ENCODE measurements around the gene SPATA7.

The SPATA7 gene, protein sequence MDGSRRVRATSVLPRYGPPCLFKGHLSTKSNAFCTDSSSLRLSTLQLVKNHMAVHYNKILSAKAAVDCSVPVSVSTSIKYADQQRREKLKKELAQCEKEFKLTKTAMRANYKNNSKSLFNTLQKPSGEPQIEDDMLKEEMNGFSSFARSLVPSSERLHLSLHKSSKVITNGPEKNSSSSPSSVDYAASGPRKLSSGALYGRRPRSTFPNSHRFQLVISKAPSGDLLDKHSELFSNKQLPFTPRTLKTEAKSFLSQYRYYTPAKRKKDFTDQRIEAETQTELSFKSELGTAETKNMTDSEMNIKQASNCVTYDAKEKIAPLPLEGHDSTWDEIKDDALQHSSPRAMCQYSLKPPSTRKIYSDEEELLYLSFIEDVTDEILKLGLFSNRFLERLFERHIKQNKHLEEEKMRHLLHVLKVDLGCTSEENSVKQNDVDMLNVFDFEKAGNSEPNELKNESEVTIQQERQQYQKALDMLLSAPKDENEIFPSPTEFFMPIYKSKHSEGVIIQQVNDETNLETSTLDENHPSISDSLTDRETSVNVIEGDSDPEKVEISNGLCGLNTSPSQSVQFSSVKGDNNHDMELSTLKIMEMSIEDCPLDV

DNA sequence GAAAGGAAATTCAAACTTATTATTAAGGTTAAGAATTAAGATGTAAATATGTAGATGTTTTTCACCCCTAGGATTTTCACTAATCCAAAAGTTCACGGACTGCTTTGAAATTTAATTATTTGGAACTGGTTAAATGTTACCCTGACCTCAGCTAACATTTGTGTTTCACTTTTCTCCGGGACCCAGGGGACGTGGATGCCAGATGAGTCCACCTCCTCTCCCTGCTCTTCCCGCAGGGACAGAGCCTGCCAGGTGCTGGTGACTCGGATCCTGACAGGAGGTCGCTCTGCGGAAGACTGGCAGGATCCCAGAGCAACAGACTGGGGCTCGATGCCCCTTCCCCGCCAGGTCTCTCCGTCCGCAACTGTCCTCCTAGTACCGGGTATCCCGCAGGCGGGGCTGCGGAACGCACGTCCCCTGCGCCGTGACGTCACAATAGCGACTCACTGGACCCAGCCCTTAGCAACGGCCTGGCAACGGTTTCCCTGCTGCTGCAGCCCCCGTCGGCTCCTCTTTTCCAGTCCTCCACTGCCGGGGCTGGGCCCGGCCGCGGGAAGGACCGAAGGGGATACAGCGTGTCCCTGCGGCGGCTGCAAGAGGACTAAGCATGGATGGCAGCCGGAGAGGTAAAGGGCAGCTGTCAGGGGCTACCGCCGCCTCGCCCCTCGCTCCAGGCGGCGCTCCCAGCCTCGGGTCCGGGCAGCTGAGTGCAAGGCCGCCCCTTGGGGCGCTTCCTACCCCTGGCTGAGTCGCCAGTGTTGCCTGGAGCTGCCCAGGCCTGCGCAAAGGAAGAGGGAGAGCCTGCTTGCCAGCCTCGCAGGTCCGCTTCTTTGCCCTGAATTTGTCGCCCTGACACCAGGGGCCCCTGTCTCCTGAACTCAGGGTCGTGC is at the start of gene SPATA7:
Gene SPATA7, plus strand, starts transcription at position 446 of the 890 bp plus-strand sequence. Its CDS starts 162 bp downstream, at position 608.
- peak; percentile 83 for DNase-seq (ENCODE audit: low spot score)
- in situ Hi-C loops (cut with MboI; ENCODE audit: low pct_unique_long_range_greater_than_20kb, low sequenced_read_pairs, unreplicated experiment): no loop called here
- TF ChIP-seq, protein P1, sequence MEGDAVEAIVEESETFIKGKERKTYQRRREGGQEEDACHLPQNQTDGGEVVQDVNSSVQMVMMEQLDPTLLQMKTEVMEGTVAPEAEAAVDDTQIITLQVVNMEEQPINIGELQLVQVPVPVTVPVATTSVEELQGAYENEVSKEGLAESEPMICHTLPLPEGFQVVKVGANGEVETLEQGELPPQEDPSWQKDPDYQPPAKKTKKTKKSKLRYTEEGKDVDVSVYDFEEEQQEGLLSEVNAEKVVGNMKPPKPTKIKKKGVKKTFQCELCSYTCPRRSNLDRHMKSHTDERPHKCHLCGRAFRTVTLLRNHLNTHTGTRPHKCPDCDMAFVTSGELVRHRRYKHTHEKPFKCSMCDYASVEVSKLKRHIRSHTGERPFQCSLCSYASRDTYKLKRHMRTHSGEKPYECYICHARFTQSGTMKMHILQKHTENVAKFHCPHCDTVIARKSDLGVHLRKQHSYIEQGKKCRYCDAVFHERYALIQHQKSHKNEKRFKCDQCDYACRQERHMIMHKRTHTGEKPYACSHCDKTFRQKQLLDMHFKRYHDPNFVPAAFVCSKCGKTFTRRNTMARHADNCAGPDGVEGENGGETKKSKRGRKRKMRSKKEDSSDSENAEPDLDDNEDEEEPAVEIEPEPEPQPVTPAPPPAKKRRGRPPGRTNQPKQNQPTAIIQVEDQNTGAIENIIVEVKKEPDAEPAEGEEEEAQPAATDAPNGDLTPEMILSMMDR (IDR thresholded peaks at IDR 0.05; ENCODE audit: extremely low read depth, insufficient read depth, missing control alignments): peak; percentile 7

DNA sequence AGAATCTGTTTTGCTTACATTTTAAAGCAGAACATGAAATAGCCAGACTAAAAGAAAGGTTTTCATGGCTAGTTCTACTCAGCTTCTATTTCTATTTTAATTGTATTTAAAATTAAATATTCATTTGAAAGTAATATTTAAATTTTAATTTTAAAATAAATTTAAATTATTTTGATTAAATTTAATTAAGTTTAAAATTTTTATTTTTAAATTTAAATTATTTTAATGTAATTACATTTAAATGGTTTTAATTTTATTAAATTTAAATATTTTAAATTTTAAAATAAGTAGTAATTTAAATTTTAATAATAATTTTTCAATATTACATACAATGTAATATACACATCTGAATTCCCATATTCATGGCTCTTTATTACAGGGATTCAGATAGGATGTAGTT is 45.1 kb upstream of the SPATA7 start:
- DNase-seq (ENCODE audit: low spot score): no peak
- in situ Hi-C loops (cut with MboI; ENCODE audit: low pct_unique_long_range_greater_than_20kb, low sequenced_read_pairs, unreplicated experiment): no loop called here
- TF ChIP-seq, protein P1 (IDR thresholded peaks at IDR 0.05; ENCODE audit: extremely low read depth, insufficient read depth, missing control alignments): no peak

DNA sequence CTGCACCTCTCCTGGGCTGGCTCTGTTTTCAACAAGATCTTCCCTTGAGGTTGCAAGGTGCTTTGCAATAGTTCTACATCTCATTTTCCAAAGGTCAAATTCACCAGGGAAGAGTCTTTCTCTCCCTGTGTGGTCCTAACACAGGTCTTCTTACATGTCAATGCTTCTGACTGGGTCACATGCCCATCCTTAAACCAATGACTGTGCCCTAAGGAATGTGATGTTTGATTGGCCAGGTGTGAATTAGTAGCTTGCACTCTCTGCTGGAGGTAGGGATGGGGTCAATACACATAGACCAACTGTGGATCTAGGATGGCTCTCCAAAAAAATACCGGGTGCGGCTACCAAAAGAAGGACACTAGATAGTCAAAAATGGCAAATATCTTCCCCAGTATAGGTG is 42.5 kb upstream of the SPATA7 start:
- DNase-seq (ENCODE audit: low spot score): no peak
- in situ Hi-C loops (cut with MboI; ENCODE audit: low pct_unique_long_range_greater_than_20kb, low sequenced_read_pairs, unreplicated experiment): no loop called here
- TF ChIP-seq, protein P1 (IDR thresholded peaks at IDR 0.05; ENCODE audit: extremely low read depth, insufficient read depth, missing control alignments): no peak

DNA sequence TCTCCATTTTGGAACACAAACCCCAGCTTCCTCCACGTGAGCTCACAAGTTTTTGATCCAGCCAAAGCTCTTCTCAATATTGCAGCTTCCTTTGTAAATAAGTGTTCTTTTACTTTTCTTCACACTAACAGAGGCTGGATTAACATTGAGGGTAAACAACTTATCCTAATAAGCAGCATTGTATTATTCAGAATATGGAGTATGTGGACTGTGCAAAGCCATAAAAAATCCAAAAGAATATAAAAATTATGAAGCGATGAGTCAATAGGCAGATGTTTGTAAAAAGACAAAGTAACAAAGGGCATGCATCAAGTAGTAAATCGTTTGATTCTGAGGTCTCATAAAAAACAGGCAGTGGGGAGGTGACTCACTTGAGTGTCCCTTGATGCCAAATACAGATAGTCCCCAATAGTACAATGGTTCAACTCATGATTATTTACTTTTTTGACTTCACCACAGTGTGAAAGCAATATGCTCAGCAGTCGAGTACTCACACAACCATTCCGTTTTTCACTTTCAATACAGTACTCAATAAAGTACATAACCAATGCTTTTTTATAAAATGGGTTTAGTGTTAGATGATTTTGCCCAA is 39.3 kb upstream of the SPATA7 start:
- no peak for DNase-seq (ENCODE audit: low spot score)
- in situ Hi-C loops (cut with MboI; ENCODE audit: low pct_unique_long_range_greater_than_20kb, low sequenced_read_pairs, unreplicated experiment): no loop called here
- TF ChIP-seq, protein P1 (IDR thresholded peaks at IDR 0.05; ENCODE audit: extremely low read depth, insufficient read depth, missing control alignments): no peak

DNA sequence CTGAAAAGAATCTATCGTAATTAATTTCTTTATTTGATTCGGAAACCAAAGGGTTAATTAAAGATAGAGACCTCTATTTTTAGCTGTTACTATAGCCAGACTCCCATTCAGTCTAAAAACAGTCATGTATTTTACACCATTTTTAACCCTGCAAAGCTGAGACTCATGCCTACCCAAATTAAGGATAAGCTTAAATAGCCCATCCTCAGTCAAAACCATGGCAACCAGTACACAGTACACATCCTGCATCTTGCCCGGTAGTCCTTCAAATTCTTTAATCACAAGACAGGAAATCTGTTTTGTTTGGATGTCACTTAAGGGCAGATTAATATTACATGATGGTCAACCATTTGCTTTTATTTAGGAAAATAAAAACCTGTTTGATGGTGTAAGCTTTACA is 36.9 kb upstream of the SPATA7 start:
- in situ Hi-C loops (cut with MboI; ENCODE audit: low pct_unique_long_range_greater_than_20kb, low sequenced_read_pairs, unreplicated experiment): no loop called here
- TF ChIP-seq, protein P1 (IDR thresholded peaks at IDR 0.05; ENCODE audit: extremely low read depth, insufficient read depth, missing control alignments): no peak
- no peak for DNase-seq (ENCODE audit: low spot score)

Data from GM13977 (cell line).